KBM-7 (cell line): Measurements from ENCODE around the gene SPATA25.
A peak's percentile ranks its signal among the peaks of the same experiment; 100 is the strongest.
"Not testable (repeated sequence)": the region's sequence is repeated elsewhere in the genome, so short reads cannot be mapped to it uniquely, and the experiment has no call there.

Source experiments
- DNase-seq: peaks from one replicate; pipeline ENCODE4 v3.0.0-alpha.2; 2015
- in situ Hi-C: fragments of 300-500 bp; cut with MboI; formaldehyde crosslinking; loops from 2 replicates; pipeline ENCODE4 v1.14.3; 2020; ENCODE audit warnings: low sequenced_read_pairs, low pct_unique_long_range_greater_than_20kb, mixed read lengths

SPATA25 gene

DNA sequence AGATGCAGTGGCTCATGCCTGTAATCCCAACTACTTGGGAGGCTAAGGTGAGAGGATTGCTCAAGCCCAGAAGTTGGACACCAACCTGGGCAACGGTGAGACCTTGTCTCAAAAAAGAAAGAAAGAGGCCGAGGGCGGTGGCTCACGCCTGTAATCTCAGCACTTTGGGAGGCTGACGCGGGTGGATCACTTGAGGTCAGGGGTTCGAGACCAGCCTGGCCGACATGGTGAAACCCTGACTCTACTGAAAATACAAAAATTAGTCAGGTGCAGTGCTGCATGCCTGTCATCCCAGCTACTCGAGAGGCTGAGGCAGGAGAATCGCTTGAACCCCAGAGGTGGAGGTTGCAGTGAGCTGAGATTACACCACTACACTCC lies 13.3 kb downstream of the SPATA25 start:
- in situ Hi-C loops, DNase-seq: not testable (repeated sequence)

DNA sequence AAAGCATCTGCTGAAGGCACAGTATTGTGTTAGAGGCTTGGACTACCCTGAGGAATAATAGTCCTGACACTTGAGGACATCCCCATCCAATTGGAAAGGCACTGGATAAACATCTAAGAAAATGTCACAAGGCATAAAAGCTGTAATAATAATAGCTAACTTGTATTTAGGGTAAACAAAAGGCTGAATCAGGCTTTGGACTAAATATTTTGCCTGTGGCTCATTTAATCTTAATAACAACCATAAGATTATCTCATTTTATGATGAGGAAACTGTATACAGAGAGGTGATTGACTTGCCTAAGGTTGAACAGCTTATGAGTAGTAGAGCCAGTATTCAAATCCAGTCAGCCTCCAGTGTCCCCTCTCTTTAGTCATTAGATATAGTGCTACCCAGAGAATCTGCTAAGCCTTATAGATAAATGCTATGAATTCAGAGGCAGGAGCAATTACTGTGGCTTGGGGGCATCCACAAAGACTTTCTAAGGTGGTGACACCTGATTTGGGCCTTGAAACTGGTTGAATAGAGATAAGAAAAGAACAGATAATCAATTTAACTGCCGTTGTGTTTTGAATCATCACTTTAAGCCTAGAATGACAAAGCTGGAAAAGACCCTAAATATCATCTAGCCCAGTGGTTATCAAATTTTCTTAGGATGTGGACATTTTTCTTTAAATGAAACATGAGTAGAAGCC lies 13.9 kb downstream of the SPATA25 start:
- in situ Hi-C loops = no loop called here

DNA sequence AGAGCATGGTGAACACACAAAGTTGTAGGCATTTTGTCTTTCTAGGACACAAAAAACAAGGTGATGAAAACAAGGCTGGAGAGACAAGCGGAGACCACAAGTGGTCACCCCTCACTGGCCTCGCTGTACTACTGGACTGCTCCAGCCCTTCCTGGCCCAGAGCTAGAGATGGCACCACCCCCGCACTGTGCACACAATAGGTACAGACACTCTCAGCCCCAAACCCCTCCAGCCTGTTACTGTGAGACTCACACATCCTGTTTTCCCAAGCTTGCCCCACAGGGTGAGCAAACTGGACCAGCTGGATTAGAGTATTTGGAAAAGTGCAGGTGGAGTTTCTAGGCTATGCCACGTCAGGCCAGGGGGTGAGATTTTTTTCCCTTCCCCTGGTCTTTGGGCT lies 14.8 kb downstream of the SPATA25 start:
- no peak for DNase-seq
- in situ Hi-C loops = no loop called here

More for the DNA sequence above, 13.9 kb downstream of the SPATA25 start:
- no peak for DNase-seq

DNA sequence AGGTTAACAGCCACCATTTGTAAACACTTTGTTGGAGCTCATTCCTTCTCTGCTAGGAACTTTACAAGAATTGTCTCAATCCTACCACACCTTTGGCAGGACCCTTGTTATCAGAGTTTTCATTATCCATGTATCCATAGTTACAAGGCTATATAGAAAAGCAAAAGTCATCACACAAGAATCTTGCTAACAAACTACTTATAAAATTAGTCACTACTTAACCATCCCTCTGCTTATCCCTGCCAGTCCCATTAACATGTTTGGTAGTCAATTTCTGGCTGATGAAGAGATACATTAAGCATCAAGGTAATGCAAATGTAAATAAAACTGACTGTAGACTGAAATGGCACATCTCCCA lies 19.6 kb downstream of the SPATA25 start:
- in situ Hi-C loops = no loop called here
- DNase-seq = no peak

DNA sequence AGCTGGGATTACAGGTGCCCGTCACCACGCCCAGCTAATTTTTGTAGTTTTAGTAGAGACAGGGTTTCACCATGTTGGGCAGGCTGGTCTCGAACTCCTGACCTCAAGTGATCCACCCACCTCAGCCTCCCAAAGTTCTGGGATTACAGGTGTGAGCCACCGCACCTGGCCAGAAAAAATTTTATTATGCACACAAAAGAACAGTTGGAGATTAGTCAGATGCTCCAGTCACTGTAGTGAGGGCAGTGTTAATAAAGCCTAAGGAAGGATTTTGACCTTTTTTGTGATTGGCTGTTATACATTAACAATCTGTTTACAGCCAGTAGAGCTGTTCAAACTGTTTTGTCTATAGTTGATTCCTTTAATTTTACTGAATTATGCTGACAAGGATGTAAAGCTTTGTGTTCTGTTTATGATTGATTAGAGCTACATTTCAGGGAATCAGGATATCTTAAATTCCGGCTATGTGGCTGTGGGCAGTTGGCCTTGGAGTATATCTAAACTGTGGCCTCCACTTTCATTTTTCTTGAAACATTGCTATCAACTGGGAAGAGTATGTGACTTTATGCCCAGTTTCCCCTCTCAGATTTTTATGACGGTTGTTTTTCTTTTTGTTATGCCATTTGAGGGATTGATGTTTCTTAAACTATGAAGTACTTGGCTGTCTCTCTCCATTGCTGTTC lies 20.1 kb downstream of the SPATA25 start:
- no peak for DNase-seq
- in situ Hi-C loops = no loop called here

DNA sequence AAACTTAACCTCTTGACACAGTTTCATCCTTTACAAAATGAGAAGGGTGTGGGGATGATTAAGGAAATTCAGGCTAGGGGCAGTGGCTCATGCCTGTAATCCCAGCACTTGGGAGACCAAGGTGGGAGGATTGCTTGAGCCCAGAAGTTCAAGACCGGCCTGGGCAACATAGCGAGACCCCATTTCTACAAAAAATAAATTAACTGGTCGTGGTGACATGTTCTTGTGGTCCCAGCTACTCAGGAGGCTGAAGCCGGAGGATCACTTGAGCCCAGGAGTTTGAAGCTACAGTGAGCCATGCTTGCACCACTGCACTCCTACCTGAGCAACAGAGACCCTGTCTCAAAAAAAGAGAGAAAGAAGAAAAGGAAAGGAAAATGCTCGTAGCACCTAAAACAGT lies 21.0 kb downstream of the SPATA25 start:
- in situ Hi-C loops = no loop called here
- no peak for DNase-seq

DNA sequence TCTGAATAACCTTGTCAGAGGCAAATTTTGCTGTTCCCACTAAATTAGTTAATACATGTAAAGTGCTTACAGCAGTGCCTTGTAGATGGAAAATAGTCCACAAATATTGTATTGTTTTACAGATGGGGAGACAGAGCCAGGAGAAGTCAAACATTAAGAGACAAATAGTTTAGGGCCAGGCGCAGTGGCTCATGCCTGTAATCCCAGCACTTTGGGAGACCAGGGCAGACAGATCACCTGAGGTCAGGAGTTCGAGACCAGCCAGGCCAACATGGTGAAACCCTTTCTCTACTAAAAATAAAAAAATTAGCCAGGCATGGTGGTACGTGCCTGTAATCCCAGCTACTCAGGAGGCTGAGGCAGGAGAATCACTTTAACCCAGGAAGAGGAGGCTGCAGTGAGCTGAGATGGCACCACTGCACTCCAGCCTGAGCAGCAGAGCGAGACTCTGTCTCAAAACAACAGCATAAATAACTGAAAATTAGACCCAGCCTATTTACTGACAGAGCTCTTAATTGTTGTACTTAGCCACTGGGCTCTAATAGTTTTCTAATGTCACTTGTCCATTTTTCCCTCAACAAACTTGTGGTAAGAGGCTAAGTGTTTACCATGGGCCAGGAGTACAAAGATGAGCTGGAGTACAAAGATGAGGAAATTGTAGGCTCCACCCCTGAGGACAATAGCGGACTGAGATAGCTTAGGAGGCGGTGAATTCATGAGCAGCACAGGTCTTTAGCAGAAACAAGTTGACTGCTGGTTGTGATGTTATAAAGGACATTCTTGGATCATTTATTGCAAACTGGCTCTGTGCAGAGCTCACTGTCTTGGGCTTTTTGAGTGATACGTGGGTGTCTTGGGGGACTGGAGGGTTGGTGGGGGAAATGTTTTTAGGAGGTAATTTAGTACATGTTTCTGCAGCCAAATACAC lies 23.6 kb downstream of the SPATA25 start:
- in situ Hi-C loops = no loop called here

DNA sequence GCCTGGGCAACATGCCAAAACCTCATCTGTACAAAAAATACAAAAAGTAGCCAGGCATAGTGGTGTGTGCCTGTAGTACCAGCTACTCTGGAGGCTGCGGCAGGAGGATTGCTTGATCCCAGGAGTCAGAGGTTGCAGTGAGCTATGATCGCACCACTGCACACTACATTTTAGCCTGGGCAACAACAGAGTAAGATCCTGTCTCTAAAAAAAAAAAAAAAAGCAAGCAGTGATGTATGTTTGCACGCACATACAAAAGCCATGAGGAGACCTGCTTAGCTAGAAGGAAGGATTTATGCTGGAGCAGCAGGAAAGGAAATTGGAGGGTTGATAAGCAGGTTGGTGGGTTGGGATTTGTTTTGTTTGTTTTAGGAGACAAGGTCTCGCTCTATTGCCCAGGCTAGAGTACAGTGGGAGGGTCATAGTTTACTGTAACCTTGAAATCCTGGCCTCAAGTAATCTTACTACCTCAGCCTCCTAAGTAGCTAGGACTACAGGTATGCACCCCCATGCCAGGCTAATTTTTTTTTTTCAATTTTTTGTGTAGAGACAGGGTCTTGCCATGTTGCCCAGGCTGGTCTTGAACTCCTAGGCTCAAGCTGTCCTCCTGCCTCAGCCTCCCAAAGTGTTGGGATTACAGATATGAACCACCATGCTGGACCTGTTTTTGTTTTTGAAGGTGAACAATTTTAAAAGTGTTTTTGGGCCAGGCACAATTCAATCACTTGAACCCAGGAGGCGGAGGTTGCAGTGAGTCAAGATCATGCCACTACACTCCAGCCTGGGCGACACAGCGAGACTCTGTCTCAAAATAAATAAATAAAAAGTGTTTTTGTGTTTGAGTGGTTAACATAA lies 26.0 kb downstream of the SPATA25 start:
- in situ Hi-C loops = no loop called here
- DNase-seq = peak; percentile 36

More for the DNA sequence above, 23.6 kb downstream of the SPATA25 start:
- no peak for DNase-seq

DNA sequence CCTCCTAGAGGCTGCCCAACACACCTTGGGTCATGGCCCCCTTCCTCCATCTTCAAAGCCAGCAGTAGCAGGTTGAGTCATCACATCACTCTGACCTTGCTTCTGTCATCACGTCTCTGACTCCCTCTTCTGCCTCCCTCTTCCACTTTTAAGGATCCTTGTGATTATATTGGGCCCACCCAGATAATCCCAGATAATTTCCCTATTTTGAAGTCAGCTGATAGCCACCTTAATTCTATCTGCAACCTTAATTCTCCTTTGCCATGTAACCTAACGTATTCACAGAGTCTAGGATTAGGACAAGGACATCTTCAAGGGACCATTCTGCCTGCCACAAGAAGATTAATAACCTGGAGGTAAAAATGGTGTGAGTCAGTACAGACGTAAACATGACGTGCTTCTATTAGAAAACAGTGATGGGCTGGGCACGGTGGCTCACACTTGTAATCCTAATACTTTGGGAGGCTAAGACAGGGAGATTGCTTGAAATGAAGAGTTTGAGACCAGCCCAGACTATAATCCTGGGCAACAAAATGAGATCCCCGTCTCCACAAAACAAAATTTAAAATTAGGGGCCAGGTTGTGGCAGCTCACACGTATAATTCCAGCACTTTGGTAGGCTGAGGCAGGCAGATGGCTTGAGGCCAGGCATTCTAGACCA lies 26.7 kb downstream of the SPATA25 start:
- no peak for DNase-seq
- in situ Hi-C loops = no loop called here

DNA sequence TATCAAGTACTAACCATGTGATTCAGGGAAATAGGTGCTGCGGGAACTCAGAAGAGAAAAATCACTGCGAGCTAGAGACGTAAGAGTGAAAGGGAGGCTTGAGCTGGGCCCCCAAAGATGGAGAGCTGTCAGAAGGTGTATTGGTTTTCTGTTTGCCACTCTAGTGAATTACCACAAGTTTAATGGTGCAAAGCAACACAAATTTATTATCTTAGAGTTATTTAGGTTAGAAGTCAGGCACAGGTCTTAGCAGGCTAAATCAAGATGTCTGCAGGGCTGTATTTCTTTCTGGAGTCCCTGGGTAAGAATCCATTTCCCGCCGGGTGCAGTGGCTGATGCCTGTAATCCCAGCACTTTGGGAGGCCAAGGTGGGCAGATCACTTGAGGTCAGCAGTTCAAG lies 27.5 kb downstream of the SPATA25 start:
- in situ Hi-C loops = no loop called here
- DNase-seq = no peak

DNA sequence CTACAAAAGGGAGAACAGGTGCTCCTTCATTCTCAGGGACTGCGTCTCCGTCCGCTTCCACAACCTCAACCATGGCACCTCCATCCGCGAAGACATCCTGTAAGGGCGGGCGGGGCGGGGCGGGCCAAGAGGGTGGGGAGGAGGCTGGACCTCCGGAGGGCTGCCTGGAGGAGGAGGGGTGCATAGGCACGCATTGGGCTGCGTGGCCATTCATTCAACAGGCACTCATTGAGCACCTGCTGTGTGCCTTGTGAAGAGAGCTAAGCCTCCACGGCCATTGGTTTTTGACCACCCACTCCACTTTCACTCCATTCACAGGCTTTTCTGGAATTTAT lies 29.6 kb downstream of the SPATA25 start:
- no peak for DNase-seq
- in situ Hi-C loops = no loop called here

DNA sequence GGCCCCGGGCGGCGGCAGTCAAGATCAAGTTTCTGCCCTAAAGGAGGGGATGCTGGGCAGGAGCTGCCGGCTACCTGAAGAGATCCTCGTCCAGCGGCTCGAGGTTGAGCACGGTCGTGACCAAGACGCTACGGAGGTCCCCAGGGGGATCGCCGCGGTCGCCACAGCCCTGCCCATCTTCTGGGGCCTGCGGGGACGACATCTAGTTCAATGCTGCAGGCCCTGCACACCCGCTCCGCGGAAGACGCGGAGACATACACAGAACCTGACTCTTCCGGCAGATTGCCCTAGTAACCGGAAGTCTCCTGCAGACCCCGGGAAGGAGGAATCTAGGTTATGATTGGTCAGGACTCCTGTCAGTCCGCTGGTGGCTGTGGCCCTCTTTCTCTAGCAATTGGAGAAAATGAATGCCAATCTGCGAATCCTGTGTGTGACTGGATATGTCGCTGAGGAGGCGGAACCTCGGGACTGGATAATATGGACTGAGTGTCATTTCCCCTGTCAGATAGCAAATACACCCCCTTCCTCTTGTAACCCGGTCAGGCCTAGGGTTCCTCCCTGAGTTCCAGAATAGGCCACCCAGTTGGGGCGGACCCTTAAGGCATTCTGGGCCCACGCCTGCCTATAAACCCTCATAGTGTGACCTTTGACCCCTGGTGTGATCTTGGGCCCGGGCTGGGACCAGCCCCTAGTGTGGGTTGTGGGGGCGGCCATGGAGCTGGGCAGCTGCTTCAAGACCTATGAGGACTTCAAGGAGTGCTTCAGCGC lies 30.1 kb downstream of the SPATA25 start, which contains the start of the genes ACOT8 and ZSWIM3:
TSS of gene ACOT8 (minus strand) at position 279 of the 768 bp plus-strand sequence. CDS start at position 202, 77 bp downstream.
TSS of gene ZSWIM3 (plus strand) at position 501 of the 768 bp plus-strand sequence. CDS start at position 713, 212 bp downstream.
- peak; percentile 100 for DNase-seq
- in situ Hi-C loops = no loop called here

DNA sequence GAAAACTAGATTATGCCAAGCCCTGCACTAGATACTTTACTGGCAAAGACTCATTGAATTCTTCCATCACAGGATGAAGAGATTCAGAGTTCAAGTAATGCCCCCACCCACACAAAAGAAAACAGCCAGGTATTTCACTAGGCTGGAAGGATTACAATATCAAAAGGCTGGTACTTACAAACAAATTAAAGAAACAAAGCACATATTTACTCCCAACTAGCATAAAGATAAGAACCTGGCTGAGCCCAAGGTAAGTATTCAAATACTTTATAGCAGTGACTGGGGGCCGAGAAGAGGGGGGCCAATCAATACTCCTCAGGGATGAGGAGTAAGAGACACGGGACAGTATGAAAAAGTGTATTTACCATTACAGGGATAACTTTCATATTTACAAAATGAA lies 33.9 kb downstream of the SPATA25 start:
- in situ Hi-C loops = no loop called here
- DNase-seq = no peak

DNA sequence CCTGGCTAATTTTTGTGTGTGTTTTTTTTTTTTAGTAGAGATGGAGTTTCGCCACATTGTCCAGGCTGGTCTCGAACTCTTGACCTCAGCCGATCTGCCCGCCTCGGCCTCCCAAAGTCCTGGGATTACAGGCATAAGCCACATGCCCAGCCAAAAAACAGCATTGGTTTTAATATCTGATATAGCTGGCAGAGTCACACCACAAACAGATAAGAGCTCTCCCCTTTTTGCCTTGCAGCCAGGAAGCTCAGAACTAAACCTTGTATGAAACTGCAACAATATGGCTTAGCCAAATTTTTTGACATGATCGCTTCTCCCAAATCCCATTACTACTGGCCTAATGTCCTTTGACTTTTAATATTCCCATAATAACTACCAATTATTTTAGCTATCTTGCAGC lies 35.1 kb downstream of the SPATA25 start:
- DNase-seq = no peak
- in situ Hi-C loops = no loop called here

DNA sequence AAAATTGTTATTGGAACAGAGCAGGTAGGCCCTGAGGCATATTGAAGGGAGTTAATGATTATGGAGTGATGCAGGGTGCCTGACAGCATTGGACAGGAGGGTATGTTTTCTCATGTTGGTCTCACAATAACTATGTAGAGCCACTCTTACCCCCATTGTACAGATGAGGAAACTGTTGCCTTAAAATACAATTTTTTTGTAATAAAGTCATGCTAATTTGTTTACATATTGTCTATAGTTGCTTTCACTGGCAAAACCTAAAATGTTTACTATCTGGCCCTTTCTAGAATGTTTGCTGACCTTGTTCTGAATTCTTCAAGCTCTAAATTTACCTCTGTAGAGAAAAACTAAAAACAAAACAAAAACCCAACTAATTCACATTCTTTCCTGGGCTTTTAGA lies 35.9 kb downstream of the SPATA25 start:
- DNase-seq = no peak
- in situ Hi-C loops = no loop called here

DNA sequence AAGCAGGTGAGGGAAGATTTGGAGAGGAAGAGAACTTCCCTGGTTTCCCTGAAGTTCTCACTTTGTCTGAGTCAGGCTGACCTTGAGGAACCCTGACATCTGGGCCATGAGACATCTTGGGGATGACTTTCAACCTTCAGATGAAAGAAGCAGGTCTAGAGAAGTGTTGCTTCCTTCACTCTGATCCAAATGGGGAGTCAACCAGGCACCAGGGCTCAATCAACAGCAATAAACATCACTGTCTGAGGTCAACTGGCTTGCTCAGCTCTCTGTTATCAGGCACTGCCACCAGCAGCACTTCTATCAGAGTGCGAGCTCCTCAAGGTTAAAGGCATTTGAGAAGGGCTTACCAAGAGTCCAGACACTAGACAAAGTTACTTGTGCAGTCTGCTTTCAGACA lies 36.5 kb downstream of the SPATA25 start:
- in situ Hi-C loops = no loop called here
- no peak for DNase-seq

DNA sequence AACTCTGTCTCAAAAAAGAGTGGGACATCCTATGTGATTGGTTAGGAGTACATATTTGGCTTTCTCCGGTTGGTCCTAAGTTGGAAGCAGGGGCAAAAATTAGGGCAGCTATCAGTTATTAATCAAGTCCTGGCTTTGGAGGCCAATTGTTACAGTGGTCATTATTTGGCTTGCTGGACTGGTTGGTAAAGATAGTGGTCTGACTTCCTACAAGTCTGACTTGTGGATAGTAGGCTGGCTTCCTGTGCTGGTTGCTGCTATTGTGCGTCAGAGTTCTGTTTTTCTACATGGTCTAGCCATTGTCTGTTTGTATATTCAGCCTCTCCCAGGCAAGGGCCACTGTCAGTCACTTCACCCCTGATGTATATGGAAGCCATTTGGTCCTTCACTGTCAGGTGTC lies 37.2 kb downstream of the SPATA25 start:
- no peak for DNase-seq
- in situ Hi-C loops = no loop called here
